GM12875 (cell line): ENCODE measurements around the gene NRF1.

Experiments
- H3K4me3 ChIP-seq: one replicate; pipeline ENCODE4 v1.5.1; 2011; ENCODE audit warnings: low read depth, low read length, control low read depth
- TF ChIP-seq, protein P1 (sequence below): IDR thresholded peaks from 2 replicates; pipeline ENCODE4 v1.5.1; 2011; ENCODE audit warnings: low read depth, mild to moderate bottlenecking, control low read depth, inconsistent platforms, low read length, moderate library complexity, borderline replicate concordance; ENCODE audit not compliant: insufficient read depth

Gene NRF1

DNA sequence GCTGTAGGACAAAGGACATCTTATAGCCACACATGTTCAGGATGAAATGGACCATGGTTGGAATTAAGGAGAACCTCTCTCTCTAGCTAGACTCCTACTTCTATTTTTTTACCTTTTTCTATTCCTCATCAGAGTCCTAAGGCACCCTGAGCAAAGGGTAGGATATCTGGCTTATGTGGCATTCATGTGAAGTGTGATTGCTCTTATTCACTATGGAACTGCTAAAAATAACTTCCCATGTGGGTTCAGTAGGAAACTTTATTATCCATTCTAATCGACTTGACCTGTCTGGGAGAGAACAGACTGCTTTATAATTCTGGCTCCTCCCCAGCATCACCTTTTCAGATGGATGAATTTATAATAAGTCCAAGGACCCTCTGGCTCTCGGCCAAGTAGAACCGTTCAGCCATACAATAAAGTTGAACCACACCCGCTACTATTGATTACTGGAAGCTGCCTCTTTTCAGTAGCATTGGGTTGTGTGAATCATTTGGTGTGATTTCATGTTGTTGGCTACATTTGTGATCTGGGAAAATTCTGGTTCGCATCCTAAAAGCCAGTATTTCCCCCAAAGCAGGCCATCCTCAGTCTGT, 117.5 kb downstream of the NRF1 start:
- TF ChIP-seq, protein P1, sequence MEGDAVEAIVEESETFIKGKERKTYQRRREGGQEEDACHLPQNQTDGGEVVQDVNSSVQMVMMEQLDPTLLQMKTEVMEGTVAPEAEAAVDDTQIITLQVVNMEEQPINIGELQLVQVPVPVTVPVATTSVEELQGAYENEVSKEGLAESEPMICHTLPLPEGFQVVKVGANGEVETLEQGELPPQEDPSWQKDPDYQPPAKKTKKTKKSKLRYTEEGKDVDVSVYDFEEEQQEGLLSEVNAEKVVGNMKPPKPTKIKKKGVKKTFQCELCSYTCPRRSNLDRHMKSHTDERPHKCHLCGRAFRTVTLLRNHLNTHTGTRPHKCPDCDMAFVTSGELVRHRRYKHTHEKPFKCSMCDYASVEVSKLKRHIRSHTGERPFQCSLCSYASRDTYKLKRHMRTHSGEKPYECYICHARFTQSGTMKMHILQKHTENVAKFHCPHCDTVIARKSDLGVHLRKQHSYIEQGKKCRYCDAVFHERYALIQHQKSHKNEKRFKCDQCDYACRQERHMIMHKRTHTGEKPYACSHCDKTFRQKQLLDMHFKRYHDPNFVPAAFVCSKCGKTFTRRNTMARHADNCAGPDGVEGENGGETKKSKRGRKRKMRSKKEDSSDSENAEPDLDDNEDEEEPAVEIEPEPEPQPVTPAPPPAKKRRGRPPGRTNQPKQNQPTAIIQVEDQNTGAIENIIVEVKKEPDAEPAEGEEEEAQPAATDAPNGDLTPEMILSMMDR, result no peak
- H3K4me3 ChIP-seq, result no peak overlapping the region

DNA sequence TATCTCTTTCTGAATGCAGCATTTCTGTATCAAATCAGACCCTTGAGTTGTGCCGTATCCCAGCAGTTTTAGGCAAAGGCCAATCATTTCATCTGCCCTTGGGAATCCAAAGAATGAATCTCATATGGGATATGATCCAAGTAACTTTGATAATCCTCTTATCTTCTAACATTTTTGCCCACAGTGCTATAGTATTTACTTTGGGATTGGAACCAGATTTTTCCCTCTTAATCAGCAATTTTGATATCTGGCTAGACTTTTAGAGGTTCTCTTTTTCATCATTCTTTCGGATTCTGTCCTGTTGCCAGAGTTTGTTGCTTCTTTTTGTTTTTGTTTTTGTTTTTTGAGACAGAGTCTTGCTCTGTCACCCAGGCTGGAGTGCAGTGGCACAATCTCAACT, 118.0 kb downstream of the NRF1 start:
- no peak overlapping the region for H3K4me3 ChIP-seq
- TF ChIP-seq, protein P1, result no peak

DNA sequence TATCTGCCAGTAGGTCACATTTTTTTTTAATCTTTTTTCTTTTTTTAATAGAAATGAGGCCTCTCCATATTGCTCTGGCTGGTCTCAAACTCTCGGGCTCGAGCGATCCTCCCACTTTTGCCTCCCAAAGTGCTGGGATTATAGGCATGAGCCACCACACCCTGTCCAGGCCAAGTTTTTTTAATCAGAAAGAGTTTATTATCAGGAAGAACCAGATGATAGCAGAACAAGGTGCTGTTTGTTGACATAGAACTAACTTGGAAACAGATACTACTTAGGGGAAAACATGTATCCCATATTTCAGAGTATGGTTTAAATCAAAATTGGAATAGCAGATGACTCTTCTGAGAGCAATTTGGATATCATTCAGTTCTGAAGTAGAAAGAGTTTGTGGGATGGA, 118.6 kb downstream of the NRF1 start:
- no peak overlapping the region for H3K4me3 ChIP-seq
- TF ChIP-seq, protein P1, result no peak

DNA sequence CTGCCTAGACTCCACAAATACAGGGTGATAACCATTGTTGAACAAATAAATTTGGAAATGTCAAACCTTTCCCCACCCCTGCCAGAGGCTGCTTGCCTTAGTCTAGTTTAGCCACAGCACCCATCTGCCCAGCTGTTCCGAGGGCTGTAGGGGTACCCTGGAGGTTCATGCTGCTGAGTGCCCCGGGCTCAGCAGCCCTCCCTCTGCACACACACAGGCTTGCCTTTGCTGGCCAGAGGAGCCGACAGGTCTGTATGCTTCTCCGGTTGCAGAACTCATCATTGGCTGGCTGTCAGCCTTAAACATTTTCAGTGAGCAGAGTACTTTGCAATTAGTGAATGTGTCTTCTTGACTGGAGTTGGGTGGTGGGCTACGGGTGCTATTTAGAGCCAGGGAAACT, 122.9 kb downstream of the NRF1 start:
- TF ChIP-seq, protein P1, result no peak
- H3K4me3 ChIP-seq, result no peak overlapping the region

DNA sequence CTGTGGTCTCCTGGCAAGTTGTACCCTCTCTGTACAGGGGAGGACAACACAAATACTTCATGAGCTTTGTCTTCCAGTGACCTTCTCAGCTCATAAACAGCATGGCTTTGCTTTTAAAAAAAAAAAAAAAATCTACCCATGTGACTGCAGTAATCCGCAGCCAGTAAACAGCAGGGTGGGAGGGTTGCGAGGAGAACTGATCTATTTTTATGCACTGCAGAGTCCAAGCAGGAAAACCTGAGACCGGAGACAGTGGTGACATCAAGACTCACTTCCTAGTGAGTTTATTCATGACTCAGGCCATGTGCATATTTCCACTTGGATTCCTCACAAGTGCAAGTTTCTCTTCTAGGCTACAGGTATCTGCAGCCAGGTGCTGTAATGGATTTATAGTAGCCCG, 127.9 kb downstream of the NRF1 start:
- TF ChIP-seq, protein P1, result no peak
- no peak overlapping the region for H3K4me3 ChIP-seq

DNA sequence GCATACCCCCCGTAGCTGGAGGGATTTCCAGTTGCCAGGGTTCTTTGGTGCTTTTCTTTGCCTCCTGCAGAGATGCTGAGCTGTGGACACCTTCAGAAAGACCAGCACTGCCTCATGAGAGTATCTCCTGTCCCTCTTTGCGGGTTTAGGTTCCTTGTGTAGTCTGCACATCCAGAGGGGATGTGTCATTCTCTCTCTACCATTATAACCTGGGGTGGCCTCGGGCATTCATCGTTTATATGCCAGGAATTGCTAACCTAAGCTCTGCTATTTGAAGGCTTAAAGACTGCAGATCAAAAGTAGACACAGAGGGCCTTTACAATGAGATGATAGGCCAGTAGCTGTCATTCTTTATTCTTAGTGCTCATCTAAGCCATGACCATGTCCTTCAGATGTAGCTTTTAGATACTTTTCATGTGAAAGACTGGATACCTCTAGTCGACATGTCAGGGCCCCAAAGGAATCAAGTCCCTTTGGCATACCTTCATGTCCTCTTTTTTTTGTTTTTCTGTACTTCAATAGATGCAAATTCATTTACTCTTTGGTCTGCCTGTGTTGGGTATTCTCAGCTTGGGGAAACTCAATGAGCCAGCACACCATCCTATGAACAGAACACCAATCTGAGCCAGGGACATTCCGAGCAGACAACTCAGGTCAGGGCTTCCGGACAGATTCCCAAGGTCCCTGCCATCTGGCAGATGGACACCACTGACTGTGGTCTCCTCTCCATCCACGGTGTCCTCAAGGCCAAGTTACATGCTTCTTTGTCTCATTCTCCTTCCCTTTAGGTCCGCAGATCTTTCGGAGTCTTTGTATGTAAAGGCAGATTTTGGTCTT, 129.3 kb downstream of the NRF1 start:
- TF ChIP-seq, protein P1, result no peak
- H3K4me3 ChIP-seq, result no peak overlapping the region

DNA sequence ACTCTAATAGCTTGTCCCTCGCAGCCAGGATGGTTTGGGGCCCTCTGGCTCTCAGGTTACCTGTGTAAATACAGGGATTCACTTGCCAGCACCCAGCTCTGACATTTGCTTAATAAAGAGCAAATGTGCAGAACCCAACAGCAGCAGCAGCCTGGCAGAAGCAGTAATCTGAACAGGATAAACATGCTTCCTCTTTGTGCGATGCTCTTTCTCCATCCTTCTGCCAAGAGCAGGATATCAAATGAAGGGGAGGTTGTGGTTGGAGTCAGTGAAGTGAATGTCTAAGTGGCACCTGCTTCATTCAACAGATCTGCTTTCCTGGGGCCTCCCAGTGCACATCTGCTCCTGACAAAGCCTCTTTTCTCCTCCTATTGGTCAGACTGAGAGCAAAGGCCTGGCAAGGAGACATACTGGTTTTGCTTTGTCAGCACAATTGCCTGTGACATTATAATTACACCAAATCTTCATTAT, 130.3 kb downstream of the NRF1 start:
- no peak overlapping the region for H3K4me3 ChIP-seq
- TF ChIP-seq, protein P1, result no peak
